A549 (cell line): ENCODE data around the gene TIMD4. TPM values are rescaled to one million over a fixed set of nuclear protein-coding genes. Genes with fewer than 3 reads are reported as not detected.
A peak's percentile ranks its signal among the peaks of the same experiment; 100 is the strongest.

Experiments
- ATAC-seq, 2 experiments: fragments of 200-7000 bp in 1 of 2; fragments of >200 bp in 1 of 2; cut with Nextera tagmentation in 1 of 2; cut with Tn5 transposase in 1 of 2; 3 replicates each; pipeline versions ENCODE4 v1.8.0 to v1.9.1; 2018 to 2020; ENCODE audit warnings: mild to moderate bottlenecking in 1 of 2, moderate library complexity in 1 of 2
- CTCF ChIA-PET: fragments of 300-600 bp; sonication (Branson Sonifier 250); formaldehyde crosslinking; extraction: SDS; loops from one replicate; lab custom pipeline; 2021; ENCODE audit warnings: antibody characterized with exemption, inconsistent platforms; lab: Yijun Ruan, JAX
- POLR2A ChIA-PET: fragments of 350-600 bp; formaldehyde crosslinking; extraction: SDS; loops from one replicate; lab custom pipeline; 2021; ENCODE audit warnings: antibody characterized with exemption, inconsistent platforms; lab: Yijun Ruan, JAX
- DNase-seq, 2 experiments: peaks; one replicate each; pipeline versions ENCODE4 v3.0.0 to v3.0.0-alpha.2; 2011 to 2016; ENCODE audit warnings: low read depth in 1 of 2, low spot score in 1 of 2
- FAIRE-seq: peaks from 2 replicates; lab custom pipeline; 2011; peaks lifted over from hg19 to GRCh38; lab: Jason Lieb, UNC
- H3K27ac ChIP-seq, 2 experiments: fragments of >200 bp; sonication (Bioruptor Twin); formaldehyde crosslinking; 3 replicates each; pipeline ENCODE4 v1.5.1; 2016 to 2017
- H3K4me1 ChIP-seq: fragments of >200 bp; sonication (Bioruptor Twin); formaldehyde crosslinking; 3 replicates; pipeline ENCODE4 v1.6.1; 2016
- H3K4me2 ChIP-seq: fragments of >200 bp; sonication (Bioruptor Twin); formaldehyde crosslinking; 3 replicates; pipeline ENCODE4 v1.6.1; 2016
- H3K4me3 ChIP-seq: fragments of >200 bp; sonication (Bioruptor Twin); formaldehyde crosslinking; 3 replicates; pipeline ENCODE4 v1.5.1; 2016
- H3K9me3 ChIP-seq: fragments of >200 bp; sonication (Bioruptor Twin); formaldehyde crosslinking; 3 replicates; pipeline ENCODE4 v1.6.1; 2016
- BCL3 ChIP-seq: fragments of >200 bp; sonication (Bioruptor Twin); formaldehyde crosslinking; IDR thresholded peaks from 3 replicates; pipeline ENCODE4 v1.6.1; 2016
- BHLHE40 ChIP-seq: IDR thresholded peaks from 2 replicates; pipeline ENCODE4 v1.6.1; 2012; ENCODE audit warnings: low read depth, low read length, inconsistent platforms
- CBX2 ChIP-seq: fragments of 200-600 bp; sonication (generic); IDR thresholded peaks from 2 replicates; pipeline ENCODE4 v1.6.1; 2016; ENCODE audit warnings: low read depth, mild to moderate bottlenecking, borderline replicate concordance
- EHF ChIP-seq: fragments of 250-450 bp; sonication (Bioruptor Pico); IDR thresholded peaks from 2 replicates; pipeline ENCODE4 v1.5.0; 2020; ENCODE audit warnings: mild to moderate bottlenecking
- EP300 ChIP-seq, 2 experiments: fragments of >200 bp; sonication (Bioruptor Twin); formaldehyde crosslinking; IDR thresholded peaks; 2 replicates in 1 of 2; 3 replicates in 1 of 2; pipeline ENCODE4 v1.6.1; 2016 to 2017
- FOSB ChIP-seq: fragments of 250-450 bp; sonication (Bioruptor Pico); IDR thresholded peaks from 2 replicates; pipeline ENCODE4 v1.5.0; 2020; ENCODE audit warnings: mild to moderate bottlenecking, moderate library complexity
- GATA3 ChIP-seq: IDR thresholded peaks from 2 replicates; pipeline ENCODE4 v1.6.1; 2012; ENCODE audit warnings: borderline replicate concordance
- HES2 ChIP-seq: fragments of >200 bp; sonication (Bioruptor Twin); formaldehyde crosslinking; IDR thresholded peaks from 2 replicates; pipeline ENCODE4 v1.6.1; 2016
- HEYL ChIP-seq: fragments of 250-450 bp; sonication (Bioruptor Pico); IDR thresholded peaks from 2 replicates; pipeline ENCODE4 v1.8.0; 2021; ENCODE audit warnings: mild to moderate bottlenecking, moderate library complexity
- HOXB13 ChIP-seq: fragments of 250-450 bp; sonication (Bioruptor Pico); IDR thresholded peaks from 2 replicates; pipeline ENCODE4 v1.5.0; 2020; ENCODE audit warnings: low read depth, mild to moderate bottlenecking, moderate library complexity
- KDM1A ChIP-seq: fragments of 200-600 bp; sonication (generic); IDR thresholded peaks from 2 replicates; pipeline ENCODE4 v1.6.1; 2016; ENCODE audit warnings: low read depth, mild to moderate bottlenecking
- MAX ChIP-seq: IDR thresholded peaks from 2 replicates; pipeline ENCODE4 v1.6.1; 2012
- MAZ ChIP-seq: fragments of 150-350 bp; IDR thresholded peaks from 2 replicates; pipeline ENCODE4 v1.6.1; 2014; ENCODE audit warnings: antibody characterized with exemption, low read depth, low read length, borderline replicate concordance
- MYC ChIP-seq: IDR thresholded peaks from 2 replicates; pipeline ENCODE4 v1.6.1; 2012; ENCODE audit warnings: mild to moderate bottlenecking, inconsistent platforms, low read length, improper control_type of control experiment, borderline replicate concordance
- NR3C1 ChIP-seq: fragments of >200 bp; sonication (Bioruptor Twin); formaldehyde crosslinking; IDR thresholded peaks from 3 replicates; pipeline ENCODE4 v1.6.1; 2017
- RCOR1 ChIP-seq: fragments of 150-350 bp; IDR thresholded peaks from 2 replicates; pipeline ENCODE4 v1.6.1; 2014; ENCODE audit warnings: antibody characterized with exemption, low read length, low read depth
- SREBF2 ChIP-seq: fragments of 450-650 bp; IDR thresholded peaks from 2 replicates; pipeline ENCODE4 v1.6.1; 2014; ENCODE audit warnings: mild to moderate bottlenecking, moderate library complexity
- USF2 ChIP-seq: fragments of 450-650 bp; IDR thresholded peaks from 2 replicates; pipeline ENCODE4 v1.6.1; 2014; ENCODE audit warnings: antibody characterized with exemption
- WGBS: methylation state at CpG from one replicate; pipeline ENCODE4 v1.1.6; 2017; ENCODE audit errors: missing lambda C conversion rate; 5-methylcytosine and 5-hydroxymethylcytosine counted together
- polyA plus RNA-seq, 4 experiments: library from polyadenylated mRNA; depleted of rRNA in 3 of 4; stranded (reverse); fragments of >200 nt; fragmentation: RNase III in 1 of 4; extraction: RNeasy Plus Mini Kit Qiagen cat#74134 plus additional on column Dnase treatment in 1 of 4; gene quantifications; 2 replicates in 3 of 4; 3 replicates in 1 of 4; pipeline ENCODE4 v1.2.3, GENCODE V29; 2011 to 2017
- TF ChIP-seq, protein P1 (sequence below): IDR thresholded peaks from 2 replicates; pipeline ENCODE4 v1.6.1; 2012; ENCODE audit warnings: low read depth, borderline replicate concordance
- TF ChIP-seq, protein P2 (sequence below): fragments of 150-350 bp; IDR thresholded peaks from 2 replicates; pipeline ENCODE4 v1.6.1; 2014; ENCODE audit warnings: low read depth, mild to moderate bottlenecking, low read length
- TF ChIP-seq, protein P3 (sequence below): fragments of 250-450 bp; sonication (Bioruptor Pico); IDR thresholded peaks from 2 replicates; pipeline ENCODE4 v1.5.0; 2020; ENCODE audit warnings: low read depth, mild to moderate bottlenecking, moderate library complexity
- TF ChIP-seq, protein P4 (sequence below): IDR thresholded peaks from 2 replicates; pipeline ENCODE4 v1.6.1; 2012

The TIMD4 gene
- polyA plus RNA-seq, 2 of the 4 experiments (the other 2 are of a cell fraction) = 2.3 to 4.6 TPM

GRCh38 chr5:157004893-157005551 lies 42.0 kb upstream of the TIMD4 start:
- Histone ChIP-seq H3K4me2 (no peak overlapping the region), H3K9me3 (peaks cover 17% of the 10 kb centered on the region; the same call in 2 of the 3 replicates), H3K4me3 (no peak overlapping the region), H3K27ac (peak overlapping the region in 1 of 2 experiments; percentile 51; a peak in 3 of 6 replicates)
- CTCF ChIA-PET = interaction anchor here (0.7 kb wide), 1 partner anchor 1428 kb away, joined by 3 read pairs; no protein-coding TSS in a partner anchor
- no peak for FAIRE-seq
- no peak for TF ChIP-seq MAZ
- no peak for TF ChIP-seq RCOR1
- TF ChIP-seq MAX = no peak
- TF ChIP-seq BHLHE40 = no peak
- TF ChIP-seq MYC = no peak
- TF ChIP-seq, protein P1, sequence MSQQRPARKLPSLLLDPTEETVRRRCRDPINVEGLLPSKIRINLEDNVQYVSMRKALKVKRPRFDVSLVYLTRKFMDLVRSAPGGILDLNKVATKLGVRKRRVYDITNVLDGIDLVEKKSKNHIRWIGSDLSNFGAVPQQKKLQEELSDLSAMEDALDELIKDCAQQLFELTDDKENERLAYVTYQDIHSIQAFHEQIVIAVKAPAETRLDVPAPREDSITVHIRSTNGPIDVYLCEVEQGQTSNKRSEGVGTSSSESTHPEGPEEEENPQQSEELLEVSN = no peak
- no peak for TF ChIP-seq GATA3
- TF ChIP-seq, protein P2, sequence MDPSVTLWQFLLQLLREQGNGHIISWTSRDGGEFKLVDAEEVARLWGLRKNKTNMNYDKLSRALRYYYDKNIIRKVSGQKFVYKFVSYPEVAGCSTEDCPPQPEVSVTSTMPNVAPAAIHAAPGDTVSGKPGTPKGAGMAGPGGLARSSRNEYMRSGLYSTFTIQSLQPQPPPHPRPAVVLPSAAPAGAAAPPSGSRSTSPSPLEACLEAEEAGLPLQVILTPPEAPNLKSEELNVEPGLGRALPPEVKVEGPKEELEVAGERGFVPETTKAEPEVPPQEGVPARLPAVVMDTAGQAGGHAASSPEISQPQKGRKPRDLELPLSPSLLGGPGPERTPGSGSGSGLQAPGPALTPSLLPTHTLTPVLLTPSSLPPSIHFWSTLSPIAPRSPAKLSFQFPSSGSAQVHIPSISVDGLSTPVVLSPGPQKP = no peak
- TF ChIP-seq CBX2 = no peak
- TF ChIP-seq KDM1A = no peak
- no peak for TF ChIP-seq HEYL (CRISPR knock-in tag)
- TF ChIP-seq, protein P3, sequence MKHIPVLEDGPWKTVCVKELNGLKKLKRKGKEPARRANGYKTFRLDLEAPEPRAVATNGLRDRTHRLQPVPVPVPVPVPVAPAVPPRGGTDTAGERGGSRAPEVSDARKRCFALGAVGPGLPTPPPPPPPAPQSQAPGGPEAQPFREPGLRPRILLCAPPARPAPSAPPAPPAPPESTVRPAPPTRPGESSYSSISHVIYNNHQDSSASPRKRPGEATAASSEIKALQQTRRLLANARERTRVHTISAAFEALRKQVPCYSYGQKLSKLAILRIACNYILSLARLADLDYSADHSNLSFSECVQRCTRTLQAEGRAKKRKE (CRISPR knock-in tag) = no peak
- TF ChIP-seq EHF (CRISPR knock-in tag) = no peak
- no peak for TF ChIP-seq HOXB13
- no peak for TF ChIP-seq USF2
- TF ChIP-seq BCL3 = no peak
- no peak for TF ChIP-seq FOSB (CRISPR knock-in tag)
- TF ChIP-seq, all 56 proteins: peak for 0
- POLR2A ChIA-PET = no interaction called here
- DNase-seq (peak in 1 of 2 experiments; percentile 14), ATAC-seq (peak; percentile 77 to 84; a peak in 5 of 6 replicates)
- H3K4me1 ChIP-seq = peaks cover 16% of the 10 kb centered on the region; the same call in 2 of the 3 replicates

DNA sequence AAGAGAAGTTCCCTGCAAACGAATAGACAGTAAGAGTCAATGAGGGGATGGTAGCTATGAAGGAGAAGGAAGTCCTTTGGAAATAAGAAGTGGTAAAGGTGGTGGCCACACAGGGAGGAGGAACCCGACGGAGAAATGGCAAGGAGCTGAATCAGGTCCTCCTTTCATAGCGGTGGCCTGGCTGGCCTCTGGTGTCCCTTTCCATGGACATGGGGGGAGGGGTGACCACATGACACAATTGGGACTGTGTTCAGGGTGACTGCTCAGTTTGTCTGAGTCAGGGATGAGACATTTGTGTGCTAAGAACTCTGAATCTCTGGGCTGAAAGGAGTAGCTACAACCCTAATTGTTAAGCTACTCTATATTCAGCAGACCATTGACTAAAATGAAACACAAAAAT lies 28.7 kb upstream of the TIMD4 start:
- H3K27ac ChIP-seq = no peak overlapping the region
- ChIA-PET POLR2A (no interaction called here), CTCF (interaction anchor here (0.9 to 1.7 kb wide), 2 partner anchors 16 to 31 kb away, joined by 4 read pairs; no protein-coding TSS in a partner anchor)
- no peak overlapping the region for H3K4me2 ChIP-seq
- no peak for TF ChIP-seq EP300 (IDR thresholded peaks at IDR 0.05)
- TF ChIP-seq, protein P1 = no peak
- TF ChIP-seq, protein P4, sequence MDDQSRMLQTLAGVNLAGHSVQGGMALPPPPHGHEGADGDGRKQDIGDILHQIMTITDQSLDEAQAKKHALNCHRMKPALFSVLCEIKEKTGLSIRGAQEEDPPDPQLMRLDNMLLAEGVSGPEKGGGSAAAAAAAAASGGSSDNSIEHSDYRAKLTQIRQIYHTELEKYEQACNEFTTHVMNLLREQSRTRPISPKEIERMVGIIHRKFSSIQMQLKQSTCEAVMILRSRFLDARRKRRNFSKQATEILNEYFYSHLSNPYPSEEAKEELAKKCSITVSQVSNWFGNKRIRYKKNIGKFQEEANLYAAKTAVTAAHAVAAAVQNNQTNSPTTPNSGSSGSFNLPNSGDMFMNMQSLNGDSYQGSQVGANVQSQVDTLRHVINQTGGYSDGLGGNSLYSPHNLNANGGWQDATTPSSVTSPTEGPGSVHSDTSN = no peak
- no peak for TF ChIP-seq HEYL (CRISPR knock-in tag)
- no peak for TF ChIP-seq MYC
- no peak for TF ChIP-seq KDM1A
- TF ChIP-seq NR3C1 = no peak
- no peak for TF ChIP-seq HES2
- no peak for TF ChIP-seq SREBF2
- TF ChIP-seq, protein P3 (CRISPR knock-in tag) = no peak
- no peak overlapping the region for H3K4me3 ChIP-seq
- FAIRE-seq (no peak), ATAC-seq (no peak), DNase-seq (no peak)
- no peaks in the 10 kb centered on the region for H3K9me3 ChIP-seq
- no peaks in the 10 kb centered on the region for H3K4me1 ChIP-seq
- 88% methylated on average over 4 of the region's 4 CpGs for WGBS
